Thyroid gland (tissue), 4 donors: ENCODE data around the gene PARD3.

ENCODE experiments used
- CTCF ChIP-seq, 6 experiments: fragments of 200-600 bp in 3 of 6; fragments of 450-650 bp in 3 of 6; sonication (generic) in 3 of 6; IDR thresholded peaks; one replicate each; pipeline ENCODE4 v1.5.1; 2016 to 2019; ENCODE audit warnings: antibody characterized with exemption in 6 of 6, mild to moderate bottlenecking in 2 of 6, inconsistent platforms in 1 of 6, moderate library complexity in 1 of 6
- POLR2A ChIP-seq, 2 donors: fragments of 450-650 bp; IDR thresholded peaks; one replicate each; pipeline ENCODE4 v1.6.1; 2017; ENCODE audit warnings: antibody characterized with exemption in 2 of 2, mild to moderate bottlenecking in 2 of 2, moderate library complexity in 1 of 2

- no peak for TF ChIP-seq POLR2A (IDR thresholded peaks at IDR 0.05)
- no peak for TF ChIP-seq CTCF (IDR thresholded peaks at IDR 0.05)
These were observed 720.9 kb downstream of the PARD3 start for GRCh38 chr10:34094146-34094696.
